Endothelial cell of umbilical vein (primary cell): ENCODE data around the gene KLRD1.

Source experiments
- FOS ChIP-seq: IDR thresholded peaks from 2 replicates; pipeline ENCODE4 v1.6.1; 2011; ENCODE audit warnings: mild to moderate bottlenecking, low read length, moderate library complexity, borderline replicate concordance; ENCODE audit not compliant: insufficient read depth
- GATA2 ChIP-seq: IDR thresholded peaks from 2 replicates; pipeline ENCODE4 v1.7.0; 2011; ENCODE audit warnings: low read depth, mild to moderate bottlenecking, moderate library complexity, mixed read lengths, low read length; ENCODE audit not compliant: insufficient read length, insufficient read depth
- JUN ChIP-seq: IDR thresholded peaks from 2 replicates; pipeline ENCODE4 v1.6.1; 2011; ENCODE audit warnings: borderline replicate concordance, low read depth; ENCODE audit not compliant: insufficient read length, insufficient read depth
- POLR2A ChIP-seq: IDR thresholded peaks from 2 replicates; pipeline ENCODE4 v1.6.1; 2012; ENCODE audit warnings: low read depth, mild to moderate bottlenecking, control low read depth, low read length
- TF ChIP-seq, protein P1 (sequence below), 2 donors: IDR thresholded peaks; 1 replicate in 1 of 2; 2 replicates in 1 of 2; pipeline ENCODE4 v1.5.1; 2011; ENCODE audit warnings: low read length in 2 of 2, mild to moderate bottlenecking in 2 of 2, moderate library complexity in 2 of 2, control low read depth in 1 of 2, inconsistent platforms in 1 of 2, low read depth in 1 of 2; ENCODE audit not compliant: insufficient read depth in 1 of 2; ENCODE audit errors: extremely low read depth in 1 of 2

GRCh38 chr12:10364815-10365622, 57.3 kb downstream of the KLRD1 start:
- TF ChIP-seq, protein P1, sequence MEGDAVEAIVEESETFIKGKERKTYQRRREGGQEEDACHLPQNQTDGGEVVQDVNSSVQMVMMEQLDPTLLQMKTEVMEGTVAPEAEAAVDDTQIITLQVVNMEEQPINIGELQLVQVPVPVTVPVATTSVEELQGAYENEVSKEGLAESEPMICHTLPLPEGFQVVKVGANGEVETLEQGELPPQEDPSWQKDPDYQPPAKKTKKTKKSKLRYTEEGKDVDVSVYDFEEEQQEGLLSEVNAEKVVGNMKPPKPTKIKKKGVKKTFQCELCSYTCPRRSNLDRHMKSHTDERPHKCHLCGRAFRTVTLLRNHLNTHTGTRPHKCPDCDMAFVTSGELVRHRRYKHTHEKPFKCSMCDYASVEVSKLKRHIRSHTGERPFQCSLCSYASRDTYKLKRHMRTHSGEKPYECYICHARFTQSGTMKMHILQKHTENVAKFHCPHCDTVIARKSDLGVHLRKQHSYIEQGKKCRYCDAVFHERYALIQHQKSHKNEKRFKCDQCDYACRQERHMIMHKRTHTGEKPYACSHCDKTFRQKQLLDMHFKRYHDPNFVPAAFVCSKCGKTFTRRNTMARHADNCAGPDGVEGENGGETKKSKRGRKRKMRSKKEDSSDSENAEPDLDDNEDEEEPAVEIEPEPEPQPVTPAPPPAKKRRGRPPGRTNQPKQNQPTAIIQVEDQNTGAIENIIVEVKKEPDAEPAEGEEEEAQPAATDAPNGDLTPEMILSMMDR (IDR thresholded peaks at IDR 0.05; ENCODE audit: extremely low read depth in 1 of 2, insufficient read depth in 1 of 2, low read depth in 1 of 2, low read length in 2 of 2), result no peak
- TF ChIP-seq POLR2A (no peak), FOS (no peak), JUN (no peak), GATA2 (no peak)
